Parathyroid adenoma (tissue), 2 donors: ENCODE results near the gene FAM120B.

ENCODE experiments used
- H2AFZ ChIP-seq: fragments of 300-600 bp; sonication (generic); one replicate; pipeline ENCODE4 v1.7.0; 2017; ENCODE audit warnings: antibody characterized with exemption, mild to moderate bottlenecking
- H3K27ac ChIP-seq: fragments of 300-600 bp; sonication (generic); one replicate; pipeline ENCODE4 v1.7.0; 2017
- H3K27me3 ChIP-seq: fragments of 300-600 bp; sonication (generic); one replicate; pipeline ENCODE4 v1.7.0; 2017; ENCODE audit warnings: low read length; ENCODE audit not compliant: control insufficient read depth, insufficient read depth
- H3K36me3 ChIP-seq: fragments of 300-600 bp; sonication (generic); one replicate; pipeline ENCODE4 v1.7.0; 2017; ENCODE audit warnings: low read length; ENCODE audit not compliant: control insufficient read depth, insufficient read depth
- H3K4me1 ChIP-seq: fragments of 300-600 bp; sonication (generic); one replicate; pipeline ENCODE4 v1.7.0; 2017; ENCODE audit warnings: control low read depth
- H3K4me2 ChIP-seq: fragments of 300-600 bp; sonication (generic); one replicate; pipeline ENCODE4 v1.7.0; 2017; ENCODE audit warnings: low read length
- H3K4me3 ChIP-seq: fragments of 300-600 bp; sonication (generic); one replicate; pipeline ENCODE4 v1.7.0; 2017; ENCODE audit warnings: low read depth, low read length
- H3K79me2 ChIP-seq: fragments of 300-600 bp; sonication (generic); one replicate; pipeline ENCODE4 v1.7.0; 2017; ENCODE audit warnings: control low read depth
- H3K9ac ChIP-seq: fragments of 300-600 bp; sonication (generic); one replicate; pipeline ENCODE4 v1.7.0; 2017; ENCODE audit warnings: mild to moderate bottlenecking
- H3K9me3 ChIP-seq: fragments of 300-600 bp; sonication (generic); one replicate; pipeline ENCODE4 v1.7.0; 2017; ENCODE audit warnings: low read length; ENCODE audit not compliant: control insufficient read depth
- TF ChIP-seq, protein P1 (sequence below): fragments of 300-600 bp; sonication (generic); IDR thresholded peaks from one replicate; pipeline ENCODE4 v1.7.0; 2017; ENCODE audit warnings: antibody characterized with exemption, mild to moderate bottlenecking
- donor health status: primary hyperparathyroidism.

The FAM120B gene

DNA sequence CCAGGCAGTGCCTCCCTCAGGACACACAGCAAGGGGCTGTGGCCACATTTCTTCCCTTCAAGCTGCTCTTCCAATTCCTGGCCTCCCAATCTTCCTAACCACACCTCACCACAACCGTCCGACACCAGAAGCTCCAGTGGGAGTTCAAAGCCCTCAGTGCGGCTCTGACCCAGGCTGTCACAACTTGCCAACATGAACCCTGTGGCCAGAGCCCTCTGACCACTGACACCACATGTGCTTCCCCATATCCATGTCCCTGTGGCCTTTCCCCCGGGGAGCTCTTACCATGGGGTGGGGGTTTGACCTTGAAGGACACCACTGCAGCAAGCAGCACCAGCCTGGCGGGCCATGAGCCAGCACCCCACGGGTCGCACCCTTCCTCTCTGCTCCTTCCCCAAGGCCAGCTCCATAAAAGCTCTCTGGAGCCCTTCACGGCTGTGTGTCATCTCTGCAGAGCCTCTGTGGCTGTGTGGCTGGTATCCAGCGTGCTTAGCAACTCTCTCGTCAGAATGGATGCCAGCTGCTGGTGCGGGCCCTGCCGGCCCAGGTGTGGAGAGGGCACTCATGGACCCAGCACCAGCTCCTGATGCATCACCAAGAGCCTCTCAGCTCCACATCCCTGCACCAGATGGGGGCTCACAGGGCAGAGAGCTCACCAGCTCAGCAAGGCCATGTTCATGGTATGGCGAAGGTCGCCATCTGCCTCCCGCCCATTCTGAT, 140.4 kb downstream of the FAM120B start:
- no peaks in the 10 kb centered on the region for H3K4me1 ChIP-seq
- no peaks in the 10 kb centered on the region for H3K79me2 ChIP-seq

DNA sequence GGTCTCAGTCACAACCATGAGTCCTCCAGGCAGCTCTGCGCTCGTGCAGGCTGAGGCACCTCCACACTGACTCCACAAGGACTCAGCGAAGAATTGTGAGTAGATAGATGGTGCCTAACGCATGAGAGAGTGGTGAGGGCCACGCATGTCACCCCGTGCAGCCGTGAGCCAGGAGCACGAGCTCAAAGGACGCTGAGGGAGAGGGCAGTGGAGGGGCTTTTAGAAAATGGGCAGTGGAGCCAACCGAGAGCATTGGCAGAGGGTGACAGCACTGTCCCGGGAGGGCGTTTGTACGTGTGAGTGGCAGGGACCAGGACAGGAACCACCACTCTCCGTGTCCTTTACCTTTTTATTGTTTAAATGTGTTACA, 141.0 kb downstream of the FAM120B start:
- no peak overlapping the region for H3K9ac ChIP-seq
- no peaks in the 10 kb centered on the region for H3K27me3 ChIP-seq
- H3K4me2 ChIP-seq: no peak overlapping the region
- H2AFZ ChIP-seq: no peak overlapping the region
- H3K36me3 ChIP-seq: no peaks in the 10 kb centered on the region
- no peak overlapping the region for H3K27ac ChIP-seq
- H3K9me3 ChIP-seq: no peaks in the 10 kb centered on the region
- no peaks in the 10 kb centered on the region for H3K4me1 ChIP-seq
- no peak overlapping the region for H3K4me3 ChIP-seq
- H3K79me2 ChIP-seq: no peaks in the 10 kb centered on the region
- TF ChIP-seq, protein P1, sequence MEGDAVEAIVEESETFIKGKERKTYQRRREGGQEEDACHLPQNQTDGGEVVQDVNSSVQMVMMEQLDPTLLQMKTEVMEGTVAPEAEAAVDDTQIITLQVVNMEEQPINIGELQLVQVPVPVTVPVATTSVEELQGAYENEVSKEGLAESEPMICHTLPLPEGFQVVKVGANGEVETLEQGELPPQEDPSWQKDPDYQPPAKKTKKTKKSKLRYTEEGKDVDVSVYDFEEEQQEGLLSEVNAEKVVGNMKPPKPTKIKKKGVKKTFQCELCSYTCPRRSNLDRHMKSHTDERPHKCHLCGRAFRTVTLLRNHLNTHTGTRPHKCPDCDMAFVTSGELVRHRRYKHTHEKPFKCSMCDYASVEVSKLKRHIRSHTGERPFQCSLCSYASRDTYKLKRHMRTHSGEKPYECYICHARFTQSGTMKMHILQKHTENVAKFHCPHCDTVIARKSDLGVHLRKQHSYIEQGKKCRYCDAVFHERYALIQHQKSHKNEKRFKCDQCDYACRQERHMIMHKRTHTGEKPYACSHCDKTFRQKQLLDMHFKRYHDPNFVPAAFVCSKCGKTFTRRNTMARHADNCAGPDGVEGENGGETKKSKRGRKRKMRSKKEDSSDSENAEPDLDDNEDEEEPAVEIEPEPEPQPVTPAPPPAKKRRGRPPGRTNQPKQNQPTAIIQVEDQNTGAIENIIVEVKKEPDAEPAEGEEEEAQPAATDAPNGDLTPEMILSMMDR: no peak

More for the DNA sequence above, 140.4 kb downstream of the FAM120B start:
- no peak overlapping the region for H3K4me2 ChIP-seq
- H2AFZ ChIP-seq: no peak overlapping the region
- no peaks in the 10 kb centered on the region for H3K36me3 ChIP-seq
- TF ChIP-seq, protein P1: no peak
- no peak overlapping the region for H3K9ac ChIP-seq
- no peaks in the 10 kb centered on the region for H3K27me3 ChIP-seq
- H3K9me3 ChIP-seq: no peaks in the 10 kb centered on the region
- no peak overlapping the region for H3K27ac ChIP-seq
- no peak overlapping the region for H3K4me3 ChIP-seq

DNA sequence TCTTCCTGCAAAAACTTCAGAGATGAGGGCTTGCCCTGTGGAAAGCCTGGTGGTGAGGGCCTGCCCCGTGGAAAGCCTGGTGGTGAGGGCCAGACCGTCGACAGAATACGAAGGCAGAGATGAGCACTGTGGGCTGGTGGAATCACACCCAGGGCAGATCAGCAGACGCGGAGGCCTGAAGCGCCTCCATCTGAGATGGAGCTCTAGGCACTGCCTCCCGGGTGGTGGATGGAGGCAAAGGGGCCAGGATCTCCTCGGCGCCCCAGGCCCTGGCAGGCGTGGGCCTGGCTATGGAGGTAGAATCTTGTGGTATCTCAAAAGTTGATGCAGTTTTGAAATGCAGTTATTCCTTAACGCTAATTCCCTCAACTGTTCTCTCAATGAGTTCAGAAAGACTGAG, 141.8 kb downstream of the FAM120B start:
- Histone ChIP-seq H3K27ac (no peak overlapping the region), H3K36me3 (no peaks in the 10 kb centered on the region), H3K9me3 (no peaks in the 10 kb centered on the region), H3K4me3 (no peak overlapping the region), H3K4me1 (no peaks in the 10 kb centered on the region), H3K79me2 (no peaks in the 10 kb centered on the region), H2AFZ (no peak overlapping the region), H3K4me2 (no peak overlapping the region), H3K9ac (no peak overlapping the region), H3K27me3 (no peaks in the 10 kb centered on the region)
- TF ChIP-seq, protein P1: no peak

- H3K4me1 ChIP-seq: no peaks in the 10 kb centered on the region
- no peaks in the 10 kb centered on the region for H3K36me3 ChIP-seq
- TF ChIP-seq, protein P1: no peak
- H3K27me3 ChIP-seq: no peaks in the 10 kb centered on the region
- no peak overlapping the region for H3K4me2 ChIP-seq
- H3K27ac ChIP-seq: no peak overlapping the region
- no peak overlapping the region for H2AFZ ChIP-seq
- H3K79me2 ChIP-seq: no peaks in the 10 kb centered on the region
- no peaks in the 10 kb centered on the region for H3K9me3 ChIP-seq
- no peak overlapping the region for H3K9ac ChIP-seq
- H3K4me3 ChIP-seq: no peak overlapping the region
Measured at GRCh38 chr6:170448751-170449630, 142.4 kb downstream of the FAM120B start.
